KOPT-K1 (cell line): ENCODE measurements around the gene NFATC1.
A peak's percentile ranks its signal among the peaks of the same experiment; 100 is the strongest.

Experiments used
- H3K27ac ChIP-seq: fragments of 200-600 bp; sonication (generic); 2 replicates; pipeline ENCODE4 v1.5.1; 2016; ENCODE audit warnings: antibody characterized with exemption, mild to moderate bottlenecking, low read depth, low read length; ENCODE audit not compliant: poor library complexity, severe bottlenecking
- H3K36me3 ChIP-seq: fragments of 200-600 bp; sonication (generic); 2 replicates; pipeline ENCODE4 v1.5.1; 2017; ENCODE audit warnings: antibody characterized with exemption, mild to moderate bottlenecking, low read length, moderate library complexity; ENCODE audit not compliant: insufficient read depth
- H3K9me3 ChIP-seq: fragments of 200-600 bp; sonication (generic); 2 replicates; pipeline ENCODE4 v1.5.1; 2017; ENCODE audit warnings: antibody characterized with exemption, low read length, mild to moderate bottlenecking; ENCODE audit not compliant: insufficient read depth, poor library complexity, severe bottlenecking

Gene NFATC1

DNA sequence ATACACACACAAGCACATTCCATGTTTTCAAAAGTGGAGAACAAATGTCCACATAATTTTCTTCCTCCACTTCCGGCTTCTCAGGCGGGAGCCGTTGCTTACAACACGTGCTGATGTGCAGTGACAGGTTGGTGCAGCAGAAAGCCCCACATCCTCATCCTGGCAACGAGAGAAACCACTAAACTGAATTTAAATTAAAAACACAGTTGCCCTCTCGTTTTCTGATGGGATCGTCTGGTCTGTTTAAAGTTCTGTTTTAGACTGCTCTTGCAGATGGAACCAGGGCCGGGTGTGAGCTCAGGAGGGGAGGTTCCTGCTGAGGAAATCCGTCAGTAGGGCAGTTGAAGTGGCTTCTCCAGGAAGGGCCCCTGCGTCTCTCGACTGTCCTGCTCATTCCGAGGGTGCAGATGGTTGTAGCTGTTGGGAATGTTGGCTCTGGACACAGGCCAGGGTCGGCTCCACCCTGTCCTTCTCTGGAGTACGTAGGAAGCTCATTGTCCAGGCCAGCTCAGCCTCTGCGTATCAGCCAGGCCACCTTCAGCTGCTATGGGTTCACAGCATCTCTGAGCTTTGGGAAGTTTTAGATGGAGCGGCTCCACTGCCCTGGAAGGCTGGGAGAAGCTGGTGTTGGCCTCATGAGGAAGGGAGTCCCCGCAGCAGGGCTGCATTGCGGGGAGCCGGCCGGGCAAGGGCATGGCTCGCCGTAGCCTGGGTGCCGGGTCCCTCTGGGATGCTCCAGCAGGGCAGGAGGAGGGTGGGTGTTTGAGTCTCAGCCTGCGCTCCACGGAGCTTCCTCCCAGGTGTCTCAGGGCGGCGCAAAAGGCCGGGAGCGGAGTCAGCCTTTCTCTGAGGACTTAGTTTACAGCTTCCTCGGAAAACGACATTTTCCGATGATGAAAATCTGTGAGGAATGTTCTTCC, 58.3 kb downstream of the NFATC1 start:
- peaks cover 13% of the 10 kb centered on the region; the same call in 1 of the 2 replicates for H3K36me3 ChIP-seq
- no peaks in the 10 kb centered on the region for H3K9me3 ChIP-seq
- peak overlapping the region; percentile 99 for H3K27ac ChIP-seq

DNA sequence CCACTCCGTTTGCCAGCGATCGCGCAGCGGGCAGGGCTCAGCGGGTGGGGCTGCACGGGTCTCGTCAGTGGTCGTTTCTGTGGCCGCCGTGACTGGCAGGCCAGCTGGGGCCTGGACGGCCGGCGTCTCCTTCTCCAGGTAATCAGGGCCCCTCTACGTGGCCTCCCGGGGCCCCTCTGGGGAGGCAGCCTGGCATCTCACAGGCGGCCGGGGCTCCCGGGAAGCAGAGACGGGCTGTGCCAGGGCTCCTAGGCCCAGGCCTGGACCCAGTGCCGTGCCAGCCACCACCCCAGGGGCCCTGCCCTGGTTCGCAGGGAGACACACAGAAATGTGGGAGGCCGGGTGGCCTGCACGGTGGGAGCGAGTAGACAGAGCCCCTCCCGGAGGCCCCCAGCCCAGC, 59.5 kb downstream of the NFATC1 start:
- Histone ChIP-seq H3K9me3 (no peaks in the 10 kb centered on the region), H3K36me3 (peaks cover 13% of the 10 kb centered on the region; the same call in 1 of the 2 replicates), H3K27ac (peak overlapping the region; percentile 99)

GRCh38 chr18:79456105-79456980, 60.6 kb downstream of the NFATC1 start:
- Histone ChIP-seq H3K9me3 (no peaks in the 10 kb centered on the region), H3K27ac (peak overlapping the region; percentile 99), H3K36me3 (peaks cover 8% of the 10 kb centered on the region; the same call in 1 of the 2 replicates)

- Histone ChIP-seq H3K9me3 (no peaks in the 10 kb centered on the region), H3K27ac (no peak overlapping the region), H3K36me3 (peaks cover 8% of the 10 kb centered on the region; the same call in 1 of the 2 replicates)
These were observed 61.5 kb downstream of the NFATC1 start for GRCh38 chr18:79457239-79457638.

GRCh38 chr18:79457652-79458051, 61.9 kb downstream of the NFATC1 start:
- H3K9me3 ChIP-seq = no peaks in the 10 kb centered on the region
- no peak overlapping the region for H3K27ac ChIP-seq
- peaks cover 10% of the 10 kb centered on the region; the same call in 1 of the 2 replicates for H3K36me3 ChIP-seq

GRCh38 chr18:79458131-79458838, 62.6 kb downstream of the NFATC1 start:
- Histone ChIP-seq H3K27ac (no peak overlapping the region), H3K9me3 (no peaks in the 10 kb centered on the region), H3K36me3 (peaks cover 15% of the 10 kb centered on the region; the same call in 1 of the 2 replicates)

- Histone ChIP-seq H3K9me3 (no peaks in the 10 kb centered on the region), H3K36me3 (peaks cover 15% of the 10 kb centered on the region; the same call in 1 of the 2 replicates), H3K27ac (peak overlapping the region; percentile 69)
These were observed 63.4 kb downstream of the NFATC1 start for GRCh38 chr18:79458917-79459803.

GRCh38 chr18:79459946-79460480, 64.3 kb downstream of the NFATC1 start:
- H3K27ac ChIP-seq = peak overlapping the region; percentile 69
- peaks cover 15% of the 10 kb centered on the region; the same call in 1 of the 2 replicates for H3K36me3 ChIP-seq
- H3K9me3 ChIP-seq = no peaks in the 10 kb centered on the region

DNA sequence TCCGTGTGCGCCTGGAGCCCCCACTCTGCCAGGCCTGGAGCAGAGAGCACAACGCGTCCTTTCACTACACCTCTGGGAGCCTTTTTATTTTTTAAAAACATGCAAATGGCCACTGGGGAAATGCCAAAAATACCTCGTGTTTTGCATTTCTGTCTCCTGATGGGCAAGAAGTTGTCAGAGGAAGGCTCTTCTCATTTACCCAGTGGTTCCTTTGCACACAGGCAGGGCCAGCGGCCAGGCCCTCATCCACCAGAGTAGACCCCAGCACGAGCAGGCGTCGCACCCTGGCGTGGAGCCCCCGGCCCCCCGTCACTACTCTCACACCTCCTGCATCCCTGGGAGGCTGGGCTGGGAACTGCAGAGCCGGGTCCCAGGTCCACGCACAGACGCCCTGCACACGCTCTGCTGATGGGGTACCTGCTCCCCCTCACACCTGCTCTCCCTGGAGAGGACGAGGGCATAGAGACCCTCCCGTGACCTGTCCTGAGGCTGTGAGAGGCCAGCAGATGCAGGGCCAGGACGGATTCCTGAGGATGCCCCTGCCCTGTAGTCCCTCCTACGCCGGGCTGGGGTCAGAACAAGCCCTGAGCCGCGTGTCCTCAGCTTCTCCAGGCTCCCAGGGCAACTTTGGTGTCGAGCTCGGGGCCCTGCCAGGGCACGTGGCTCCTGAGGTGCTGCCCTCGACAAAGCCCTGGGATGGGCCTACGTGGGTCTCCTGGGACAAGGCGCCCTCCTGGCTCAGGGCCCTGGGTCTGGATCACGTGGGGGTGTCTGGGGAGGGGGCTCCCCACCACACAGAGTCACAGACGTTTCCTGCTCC, 65.0 kb downstream of the NFATC1 start:
- H3K27ac ChIP-seq = peak overlapping the region; percentile 69
- no peaks in the 10 kb centered on the region for H3K9me3 ChIP-seq
- H3K36me3 ChIP-seq = peaks cover 15% of the 10 kb centered on the region; the same call in 1 of the 2 replicates

- Histone ChIP-seq H3K36me3 (peaks cover 15% of the 10 kb centered on the region; the same call in 1 of the 2 replicates), H3K9me3 (no peaks in the 10 kb centered on the region), H3K27ac (peak overlapping the region; percentile 69)
These were observed 65.9 kb downstream of the NFATC1 start for GRCh38 chr18:79461627-79462026.

DNA sequence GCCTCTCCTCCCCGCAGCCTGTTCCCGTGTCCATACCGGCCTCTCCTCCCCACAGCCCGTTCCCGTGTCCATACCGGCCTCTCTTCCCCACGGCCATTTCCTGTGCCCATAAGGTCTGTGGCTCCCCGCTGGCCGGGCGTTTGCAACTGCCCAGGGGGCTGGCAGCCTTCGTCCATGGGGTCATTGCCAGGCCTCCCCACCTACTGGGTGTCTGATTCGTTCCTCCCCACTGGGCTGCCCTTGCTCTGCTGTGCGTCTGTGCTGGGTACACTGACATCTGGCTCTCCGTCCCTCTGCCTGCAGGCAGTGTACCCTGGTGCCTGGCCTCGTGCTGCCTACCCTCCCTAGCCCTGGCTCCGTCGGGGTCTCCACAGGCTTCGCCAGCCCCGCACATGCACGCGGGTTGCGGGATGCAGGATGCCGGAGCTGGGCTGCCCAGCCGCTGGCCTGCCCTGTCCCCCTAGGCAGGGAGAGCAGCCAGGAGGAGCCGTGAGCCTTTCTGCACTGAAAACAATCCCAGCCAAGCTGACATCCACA, 67.8 kb downstream of the NFATC1 start:
- Histone ChIP-seq H3K36me3 (peaks cover 15% of the 10 kb centered on the region; the same call in 1 of the 2 replicates), H3K27ac (no peak overlapping the region), H3K9me3 (no peaks in the 10 kb centered on the region)

- H3K9me3 ChIP-seq = no peaks in the 10 kb centered on the region
- H3K36me3 ChIP-seq = peaks cover 25% of the 10 kb centered on the region
- peak overlapping the region; percentile 78 for H3K27ac ChIP-seq
These were observed 69.8 kb downstream of the NFATC1 start for GRCh38 chr18:79465392-79465991.
